B cell (primary cell): Measurements from ENCODE around the gene RRBP1.

Source experiments
- CTCF ChIP-seq: fragments of 200-600 bp; IDR thresholded peaks from one replicate; pipeline ENCODE4 v1.8.0; 2022; ENCODE audit warnings: antibody characterized with exemption, mild to moderate bottlenecking
- EZH2 ChIP-seq: IDR thresholded peaks from 2 replicates; pipeline ENCODE4 v1.6.1; 2012; ENCODE audit warnings: borderline replicate concordance, low read depth, mild to moderate bottlenecking, moderate library complexity, low read length; ENCODE audit not compliant: insufficient read depth, poor library complexity, severe bottlenecking

- TF ChIP-seq CTCF (no peak), EZH2 (no peak)
Observed at GRCh38 chr20:17710379-17711266, 28.6 kb upstream of the RRBP1 start.
